SH-SY5Y (cell line): ENCODE results near the gene COL19A1.

ENCODE experiments used
- GATA2 ChIP-seq: IDR thresholded peaks from 2 replicates; pipeline ENCODE4 v1.6.1; 2011; ENCODE audit warnings: mild to moderate bottlenecking, low read depth, low read length
- GATA3 ChIP-seq: IDR thresholded peaks from 2 replicates; pipeline ENCODE4 v1.6.1; 2011; ENCODE audit warnings: low read depth, mild to moderate bottlenecking, low read length, moderate library complexity

DNA sequence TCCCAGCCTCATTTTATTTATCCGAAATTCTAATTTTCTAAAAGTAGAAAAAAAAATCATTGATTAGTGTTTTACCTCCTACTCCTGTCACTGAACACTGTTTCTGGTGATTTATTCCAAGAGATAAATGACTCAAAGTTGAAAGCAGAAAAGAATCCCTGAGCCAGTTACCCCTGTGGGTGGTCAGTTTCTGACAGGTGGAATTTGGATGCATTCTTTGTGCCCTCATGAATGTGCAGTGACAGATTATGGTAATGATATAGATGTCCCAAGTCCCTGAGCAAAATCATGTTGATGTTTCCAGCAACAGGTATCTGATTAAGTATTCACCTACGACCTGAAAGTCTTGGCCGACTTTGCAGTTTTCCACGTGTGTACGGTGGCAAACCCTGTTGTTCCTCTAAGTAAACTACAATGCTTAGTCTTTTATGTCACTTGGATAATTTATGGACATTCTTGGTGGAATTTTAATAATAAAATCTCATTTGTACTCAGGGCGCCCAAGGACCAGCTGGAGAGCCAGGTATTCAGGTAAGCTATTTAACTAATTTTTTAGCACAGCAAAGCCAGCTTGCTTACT lies 282.9 kb downstream of the COL19A1 start:
- TF ChIP-seq GATA3 (no peak), GATA2 (no peak)
